GM12864 (cell line): ENCODE measurements around the gene NTSR1.

Source experiments
- DNase-seq: peaks from one replicate; pipeline ENCODE4 v3.0.0-alpha.2; 2011; ENCODE audit warnings: low read depth
- H3K4me3 ChIP-seq: 2 replicates; pipeline ENCODE4 v1.5.1; 2011; ENCODE audit warnings: mild to moderate bottlenecking, low read depth, low read length, control low read depth
- CTCF ChIP-seq: IDR thresholded peaks from 2 replicates; pipeline ENCODE4 v1.5.1; 2011; ENCODE audit warnings: low read depth, mild to moderate bottlenecking, moderate library complexity, low read length, control low read depth, inconsistent platforms; ENCODE audit errors: missing control alignments

Gene NTSR1

GRCh38 chr20:62742550-62742949, 33.9 kb downstream of the NTSR1 start:
- no peak for DNase-seq
- no peak for TF ChIP-seq CTCF
- H3K4me3 ChIP-seq = no peak overlapping the region

- TF ChIP-seq CTCF = no peak
- no peak for DNase-seq
Measured at GRCh38 chr20:62742979-62743776, 34.5 kb downstream of the NTSR1 start.

GRCh38 chr20:62743777-62744317, 35.2 kb downstream of the NTSR1 start:
- no peak for DNase-seq
- TF ChIP-seq CTCF = no peak
- no peak overlapping the region for H3K4me3 ChIP-seq

More at GRCh38 chr20:62742979-62743776, 34.5 kb downstream of the NTSR1 start:
- H3K4me3 ChIP-seq = no peak overlapping the region

GRCh38 chr20:62744741-62745191, 36.1 kb downstream of the NTSR1 start:
- no peak for DNase-seq
- no peak overlapping the region for H3K4me3 ChIP-seq
- TF ChIP-seq CTCF = no peak

- no peak overlapping the region for H3K4me3 ChIP-seq
- no peak for TF ChIP-seq CTCF
- no peak for DNase-seq
Measured at GRCh38 chr20:62745279-62745951, 36.8 kb downstream of the NTSR1 start.

- TF ChIP-seq CTCF = no peak
- no peak overlapping the region for H3K4me3 ChIP-seq
- no peak for DNase-seq
Measured at GRCh38 chr20:62745952-62746288, 37.3 kb downstream of the NTSR1 start.
